Body of pancreas (tissue), 4 donors: ENCODE data around the gene ANKRD34B.

Experiments used
- CTCF ChIP-seq, 7 experiments: fragments of 450-650 bp in 4 of 7; fragments of 200-600 bp in 3 of 7; sonication (generic) in 3 of 7; IDR thresholded peaks; one replicate each; pipeline ENCODE4 v1.5.1; 2016 to 2019; ENCODE audit warnings: antibody characterized with exemption in 7 of 7
- POLR2A ChIP-seq, 3 donors: fragments of 450-650 bp; IDR thresholded peaks; one replicate each; pipeline ENCODE4 v1.6.1; 2016; ENCODE audit warnings: antibody characterized with exemption in 3 of 3, mild to moderate bottlenecking in 2 of 3

- TF ChIP-seq POLR2A (IDR thresholded peaks at IDR 0.05) (no peak), CTCF (IDR thresholded peaks at IDR 0.05) (no peak)
These were observed 37.3 kb upstream of the ANKRD34B start for GRCh38 chr5:80607343-80607742.
